HG03025 (cell line): ENCODE results near the gene DOC2A.
A peak's percentile ranks its signal among the peaks of the same experiment; 100 is the strongest.
"Not testable (repeated sequence)": the region's sequence is repeated elsewhere in the genome, so short reads cannot be mapped to it uniquely, and the experiment has no call there.

Source experiments
- ATAC-seq: cut with Tn5 transposase; IDR thresholded peaks from one replicate; pipeline ENCODE4 v1.9.1; 2021; ENCODE audit warnings: mild to moderate bottlenecking, moderate library complexity; ENCODE audit not compliant: unreplicated experiment, low FRiP score

Gene DOC2A

GRCh38 chr16:29974291-29975133 is 36.3 kb downstream of the DOC2A start:
- ATAC-seq: no peak

GRCh38 chr16:29973384-29974246 is 37.2 kb downstream of the DOC2A start, which contains the start of gene TAOK2:
Gene TAOK2 (plus strand): TSS chr16:29973868. CDS start chr16:29977773, 3,905 bp downstream.
- peak; percentile 83 for ATAC-seq

DNA sequence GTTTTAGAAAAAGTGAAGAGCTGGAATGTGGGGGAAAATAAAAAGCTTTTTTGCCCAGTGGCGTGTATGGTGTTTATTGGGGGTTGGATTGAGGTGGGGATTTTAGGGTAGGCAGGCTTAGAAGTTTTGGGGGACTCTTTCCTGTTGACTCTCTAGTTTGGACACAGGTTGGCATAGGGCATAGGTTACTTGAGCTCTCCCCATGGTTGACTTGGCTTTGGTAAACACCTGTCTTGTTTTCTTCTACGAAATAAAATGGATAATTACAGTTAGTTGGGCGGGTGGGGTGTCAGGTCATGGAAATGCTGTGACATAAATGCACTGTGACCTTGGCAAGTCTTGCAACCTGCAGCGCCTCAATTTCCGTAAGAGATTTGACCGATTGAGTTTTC is 37.8 kb downstream of the DOC2A start:
- ATAC-seq: no peak

- ATAC-seq: no peak
Measured at GRCh38 chr16:29972500-29972899, 38.3 kb downstream of the DOC2A start.

- no peak for ATAC-seq
Measured at GRCh38 chr16:29971304-29971703, 39.5 kb downstream of the DOC2A start.

- ATAC-seq: no peak
Measured at GRCh38 chr16:29968205-29968604, 42.6 kb downstream of the DOC2A start.

DNA sequence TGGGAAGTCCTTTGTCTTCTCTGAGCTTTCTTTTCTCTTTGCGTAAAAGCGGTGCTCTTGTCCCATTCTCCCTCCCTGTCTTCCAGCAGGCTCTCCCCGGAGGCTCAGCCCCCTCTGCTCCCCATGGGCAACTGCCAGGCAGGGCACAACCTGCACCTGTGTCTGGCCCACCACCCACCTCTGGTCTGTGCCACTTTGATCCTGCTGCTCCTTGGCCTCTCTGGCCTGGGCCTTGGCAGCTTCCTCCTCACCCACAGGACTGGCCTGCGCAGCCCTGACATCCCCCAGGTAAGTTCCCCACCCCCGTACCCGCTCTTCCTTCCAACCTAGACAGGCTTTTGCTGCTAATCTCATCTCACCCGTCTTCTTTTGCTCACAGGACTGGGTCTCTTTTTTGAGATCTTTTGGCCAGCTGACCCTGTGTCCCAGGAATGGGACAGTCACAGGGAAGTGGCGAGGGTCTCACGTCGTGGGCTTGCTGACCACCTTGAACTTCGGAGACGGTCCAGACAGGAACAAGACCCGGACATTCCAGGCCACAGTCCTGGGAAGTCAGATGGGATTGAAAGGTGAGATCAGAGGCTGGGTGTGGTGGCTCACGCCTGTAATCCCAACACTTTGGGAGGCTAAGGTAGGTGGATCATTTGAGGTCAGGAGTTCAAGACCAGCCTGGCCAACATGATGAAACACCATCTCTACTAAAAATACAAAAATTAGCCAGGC is 47.6 kb downstream of the DOC2A start:
- ATAC-seq: no peak

DNA sequence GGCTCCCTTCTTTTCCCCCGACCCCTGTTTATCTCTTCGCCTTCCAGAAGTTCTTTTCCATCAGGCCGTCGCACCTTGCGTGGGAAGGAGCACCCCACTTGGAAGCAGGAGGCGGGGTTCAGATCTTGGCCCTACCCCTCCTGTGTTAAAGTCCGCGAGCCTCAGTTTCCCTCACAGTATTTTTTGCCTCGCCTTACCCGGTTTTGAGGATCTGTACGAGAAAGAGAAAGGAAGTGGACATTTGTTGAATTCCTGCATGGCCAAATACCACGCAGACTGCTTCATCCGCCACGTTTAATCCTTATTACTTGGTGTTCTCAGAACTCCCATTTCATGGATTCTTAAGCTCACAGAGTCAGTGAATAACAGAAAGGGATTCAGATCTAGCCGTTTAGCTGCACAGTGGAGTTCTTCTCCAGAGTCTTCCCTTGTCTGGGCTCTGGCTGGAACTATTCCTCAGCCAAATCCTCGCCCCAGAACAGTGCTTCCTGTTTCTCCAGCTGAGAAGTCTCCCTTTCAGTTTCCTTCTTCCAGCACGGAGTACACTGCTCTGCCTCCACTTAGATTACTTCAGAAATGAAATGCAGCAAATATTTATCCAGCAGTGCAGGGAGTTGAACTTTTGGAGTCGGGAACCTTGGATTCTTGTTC is 48.4 kb downstream of the DOC2A start:
- peak; percentile 15 for ATAC-seq

GRCh38 chr16:29961479-29962343 is 49.1 kb downstream of the DOC2A start, which contains the start of gene TMEM219:
Gene TMEM219 (plus strand): TSS chr16:29962079. CDS start chr16:29963144, 1,065 bp downstream.
- ATAC-seq: peak; percentile 76

- no peak for ATAC-seq
Measured at GRCh38 chr16:29961127-29961478, 49.7 kb downstream of the DOC2A start.

GRCh38 chr16:29959821-29960220 is 51.0 kb downstream of the DOC2A start:
- not testable (repeated sequence) for ATAC-seq

- no peak for ATAC-seq
Measured at GRCh38 chr16:29959293-29959692, 51.5 kb downstream of the DOC2A start.

- no peak for ATAC-seq
Measured at GRCh38 chr16:29958756-29959155, 52.1 kb downstream of the DOC2A start.
